OCI-LY7 (cell line): ENCODE data around the gene ROCK1.

Source experiments
- EZH2phosphoT487 ChIP-seq: fragments of 200-600 bp; sonication (generic); IDR thresholded peaks from 2 replicates; pipeline ENCODE4 v1.6.1; 2018; ENCODE audit warnings: low read depth, borderline replicate concordance, mild to moderate bottlenecking, mixed run types, antibody characterized with exemption, low read length, moderate library complexity, mixed read lengths
- TF ChIP-seq, protein P1 (sequence below): fragments of 200-600 bp; sonication (generic); conservative IDR thresholded peaks from 2 replicates; pipeline ENCODE4 v1.5.1; 2014; ENCODE audit warnings: mild to moderate bottlenecking, antibody characterized with exemption, low read length, moderate library complexity, mixed read lengths

DNA sequence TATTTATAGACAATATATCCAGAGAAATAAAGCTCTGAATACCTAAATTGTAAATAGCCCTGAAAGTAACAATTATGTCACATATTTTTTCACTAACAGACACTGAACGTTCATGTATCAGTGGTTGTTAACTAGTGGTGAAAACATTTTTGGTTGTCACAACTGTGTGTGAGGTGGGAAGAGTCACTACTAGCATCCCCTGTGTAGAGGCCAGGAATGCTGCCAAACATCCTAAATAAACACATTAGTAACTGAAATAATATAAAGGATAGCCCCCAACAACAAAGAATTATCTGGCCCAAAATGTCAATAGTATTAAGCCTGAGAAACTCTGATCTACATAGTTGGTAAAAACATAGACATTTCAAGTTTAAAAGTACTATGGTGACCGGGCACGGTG lies 64.5 kb downstream of the ROCK1 start:
- TF ChIP-seq, protein P1, sequence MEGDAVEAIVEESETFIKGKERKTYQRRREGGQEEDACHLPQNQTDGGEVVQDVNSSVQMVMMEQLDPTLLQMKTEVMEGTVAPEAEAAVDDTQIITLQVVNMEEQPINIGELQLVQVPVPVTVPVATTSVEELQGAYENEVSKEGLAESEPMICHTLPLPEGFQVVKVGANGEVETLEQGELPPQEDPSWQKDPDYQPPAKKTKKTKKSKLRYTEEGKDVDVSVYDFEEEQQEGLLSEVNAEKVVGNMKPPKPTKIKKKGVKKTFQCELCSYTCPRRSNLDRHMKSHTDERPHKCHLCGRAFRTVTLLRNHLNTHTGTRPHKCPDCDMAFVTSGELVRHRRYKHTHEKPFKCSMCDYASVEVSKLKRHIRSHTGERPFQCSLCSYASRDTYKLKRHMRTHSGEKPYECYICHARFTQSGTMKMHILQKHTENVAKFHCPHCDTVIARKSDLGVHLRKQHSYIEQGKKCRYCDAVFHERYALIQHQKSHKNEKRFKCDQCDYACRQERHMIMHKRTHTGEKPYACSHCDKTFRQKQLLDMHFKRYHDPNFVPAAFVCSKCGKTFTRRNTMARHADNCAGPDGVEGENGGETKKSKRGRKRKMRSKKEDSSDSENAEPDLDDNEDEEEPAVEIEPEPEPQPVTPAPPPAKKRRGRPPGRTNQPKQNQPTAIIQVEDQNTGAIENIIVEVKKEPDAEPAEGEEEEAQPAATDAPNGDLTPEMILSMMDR = no peak
- TF ChIP-seq EZH2phosphoT487 = no peak
